IPS-15b (cell line): ENCODE measurements around the gene INPPL1.
A peak's percentile ranks its signal among the peaks of the same experiment; 100 is the strongest.

Source experiments
- H3K27me3 ChIP-seq: one replicate; pipeline ENCODE4 v1.6.1; 2013; ENCODE audit warnings: low read length; ENCODE audit not compliant: control insufficient read depth, insufficient read depth
- H3K36me3 ChIP-seq: one replicate; pipeline ENCODE4 v1.6.1; 2013; ENCODE audit warnings: low read length; ENCODE audit not compliant: control insufficient read depth, insufficient read depth
- H3K4me1 ChIP-seq: one replicate; pipeline ENCODE4 v1.6.1; 2013; ENCODE audit warnings: mild to moderate bottlenecking, low read length; ENCODE audit not compliant: control insufficient read depth, insufficient read depth
- H3K4me3 ChIP-seq: one replicate; pipeline ENCODE4 v1.5.1; 2013; ENCODE audit warnings: low read depth, low read length
- H3K9ac ChIP-seq: one replicate; pipeline ENCODE4 v1.6.1; 2013; ENCODE audit warnings: low read depth, mild to moderate bottlenecking, low read length
- H3K9me3 ChIP-seq: one replicate; pipeline ENCODE4 v1.6.1; 2013; ENCODE audit warnings: mild to moderate bottlenecking, low read length; ENCODE audit not compliant: control insufficient read depth, insufficient read depth

Gene INPPL1

GRCh38 chr11:72236774-72237111 lies 12.2 kb downstream of the INPPL1 start:
- Histone ChIP-seq H3K4me3 (no peak overlapping the region), H3K9me3 (no peaks in the 10 kb centered on the region), H3K9ac (no peak overlapping the region), H3K4me1 (peaks cover 2% of the 10 kb centered on the region), H3K36me3 (peaks cover 42% of the 10 kb centered on the region), H3K27me3 (peaks cover 28% of the 10 kb centered on the region)

- peak overlapping the region; percentile 37 for H3K4me3 ChIP-seq
- H3K27me3 ChIP-seq: peaks cover 34% of the 10 kb centered on the region
- H3K36me3 ChIP-seq: peaks cover 36% of the 10 kb centered on the region
- H3K4me1 ChIP-seq: peaks cover 2% of the 10 kb centered on the region
- no peak overlapping the region for H3K9ac ChIP-seq
- no peaks in the 10 kb centered on the region for H3K9me3 ChIP-seq
These were observed 12.8 kb downstream of the INPPL1 start for GRCh38 chr11:72237112-72237931.

GRCh38 chr11:72238040-72238450 lies 13.5 kb downstream of the INPPL1 start:
- no peaks in the 10 kb centered on the region for H3K9me3 ChIP-seq
- H3K4me3 ChIP-seq: peak overlapping the region; percentile 65
- H3K4me1 ChIP-seq: peaks cover 2% of the 10 kb centered on the region
- peaks cover 29% of the 10 kb centered on the region for H3K36me3 ChIP-seq
- H3K27me3 ChIP-seq: peaks cover 41% of the 10 kb centered on the region
- no peak overlapping the region for H3K9ac ChIP-seq

GRCh38 chr11:72238492-72239312 lies 14.1 kb downstream of the INPPL1 start:
- peak overlapping the region; percentile 65 for H3K4me3 ChIP-seq
- H3K9ac ChIP-seq: no peak overlapping the region
- H3K9me3 ChIP-seq: no peaks in the 10 kb centered on the region
- H3K27me3 ChIP-seq: peaks cover 48% of the 10 kb centered on the region
- H3K4me1 ChIP-seq: peaks cover 2% of the 10 kb centered on the region
- peaks cover 26% of the 10 kb centered on the region for H3K36me3 ChIP-seq

- H3K4me1 ChIP-seq: peaks cover 2% of the 10 kb centered on the region
- peaks cover 19% of the 10 kb centered on the region for H3K36me3 ChIP-seq
- H3K4me3 ChIP-seq: peak overlapping the region; percentile 65
- H3K9me3 ChIP-seq: no peaks in the 10 kb centered on the region
- H3K27me3 ChIP-seq: peaks cover 50% of the 10 kb centered on the region
- H3K9ac ChIP-seq: no peak overlapping the region
These were observed 14.8 kb downstream of the INPPL1 start for GRCh38 chr11:72239313-72239848.

GRCh38 chr11:72239849-72240460 lies 15.4 kb downstream of the INPPL1 start:
- H3K36me3 ChIP-seq: peaks cover 15% of the 10 kb centered on the region
- H3K9me3 ChIP-seq: no peaks in the 10 kb centered on the region
- H3K4me3 ChIP-seq: peak overlapping the region; percentile 65
- peaks cover 4% of the 10 kb centered on the region for H3K4me1 ChIP-seq
- H3K27me3 ChIP-seq: peaks cover 56% of the 10 kb centered on the region
- no peak overlapping the region for H3K9ac ChIP-seq

GRCh38 chr11:72240461-72241290 lies 16.1 kb downstream of the INPPL1 start:
- no peak overlapping the region for H3K9ac ChIP-seq
- H3K27me3 ChIP-seq: peaks cover 63% of the 10 kb centered on the region

GRCh38 chr11:72241291-72241781 lies 16.8 kb downstream of the INPPL1 start:
- H3K36me3 ChIP-seq: peaks cover 2% of the 10 kb centered on the region
- H3K4me3 ChIP-seq: peak overlapping the region; percentile 51
- no peak overlapping the region for H3K9ac ChIP-seq
- H3K9me3 ChIP-seq: no peaks in the 10 kb centered on the region
- H3K27me3 ChIP-seq: peaks cover 69% of the 10 kb centered on the region
- H3K4me1 ChIP-seq: peaks cover 6% of the 10 kb centered on the region

More at GRCh38 chr11:72240461-72241290, 16.1 kb downstream of the INPPL1 start:
- no peaks in the 10 kb centered on the region for H3K9me3 ChIP-seq
- H3K36me3 ChIP-seq: peaks cover 8% of the 10 kb centered on the region
- H3K4me3 ChIP-seq: peak overlapping the region; percentile 65
- H3K4me1 ChIP-seq: peaks cover 6% of the 10 kb centered on the region

- Histone ChIP-seq H3K9me3 (no peaks in the 10 kb centered on the region), H3K4me3 (peak overlapping the region; percentile 16), H3K27me3 (peaks cover 77% of the 10 kb centered on the region), H3K9ac (no peak overlapping the region), H3K4me1 (peaks cover 6% of the 10 kb centered on the region), H3K36me3 (no peaks in the 10 kb centered on the region)
These were observed 17.6 kb downstream of the INPPL1 start for GRCh38 chr11:72242141-72242540.

- no peaks in the 10 kb centered on the region for H3K9me3 ChIP-seq
- H3K36me3 ChIP-seq: no peaks in the 10 kb centered on the region
- H3K9ac ChIP-seq: no peak overlapping the region
- peaks cover 89% of the 10 kb centered on the region for H3K27me3 ChIP-seq
- peaks cover 6% of the 10 kb centered on the region for H3K4me1 ChIP-seq
- peak overlapping the region; percentile 41 for H3K4me3 ChIP-seq
These were observed 18.8 kb downstream of the INPPL1 start for GRCh38 chr11:72243173-72244059.
